Measurements from ENCODE around the gene GPR180.

Gene GPR180

GRCh38 chr13:94608586-94608985 lies 6.9 kb downstream of the GPR180 start:
- no peak for DNase-seq (ENCODE audit: low read depth)
- no peak for TF ChIP-seq CTCF (conservative IDR thresholded peaks at IDR 0.05; ENCODE audit: low read length)
- H3K4me3 ChIP-seq (ENCODE audit: low read length) = no peak overlapping the region

GRCh38 chr13:94609196-94609595 lies 7.5 kb downstream of the GPR180 start:
- DNase-seq (ENCODE audit: low read depth) = no peak
- H3K4me3 ChIP-seq (ENCODE audit: low read length) = no peak overlapping the region
- no peak for TF ChIP-seq CTCF (conservative IDR thresholded peaks at IDR 0.05; ENCODE audit: low read length)

GRCh38 chr13:94610475-94610874 lies 8.8 kb downstream of the GPR180 start:
- no peak for TF ChIP-seq CTCF (conservative IDR thresholded peaks at IDR 0.05; ENCODE audit: low read length)
- no peak for DNase-seq (ENCODE audit: low read depth)

GRCh38 chr13:94612050-94612449 lies 10.4 kb downstream of the GPR180 start:
- DNase-seq (ENCODE audit: low read depth) = no peak
- no peak for TF ChIP-seq CTCF (conservative IDR thresholded peaks at IDR 0.05; ENCODE audit: low read length)
- no peak overlapping the region for H3K4me3 ChIP-seq (ENCODE audit: low read length)

More at GRCh38 chr13:94610475-94610874, 8.8 kb downstream of the GPR180 start:
- H3K4me3 ChIP-seq (ENCODE audit: low read length) = no peak overlapping the region

GRCh38 chr13:94613051-94613450 lies 11.4 kb downstream of the GPR180 start:
- no peak for DNase-seq (ENCODE audit: low read depth)
- no peak overlapping the region for H3K4me3 ChIP-seq (ENCODE audit: low read length)
- TF ChIP-seq CTCF (conservative IDR thresholded peaks at IDR 0.05; ENCODE audit: low read length) = no peak

GRCh38 chr13:94617389-94618000 lies 15.8 kb downstream of the GPR180 start:
- TF ChIP-seq CTCF (conservative IDR thresholded peaks at IDR 0.05; ENCODE audit: low read length) = peak; percentile 62
- DNase-seq (ENCODE audit: low read depth) = peak; percentile 13
- H3K4me3 ChIP-seq (ENCODE audit: low read length) = no peak overlapping the region

- DNase-seq (ENCODE audit: low read depth) = peak; percentile 24
- H3K4me3 ChIP-seq (ENCODE audit: low read length) = no peak overlapping the region
- TF ChIP-seq CTCF (conservative IDR thresholded peaks at IDR 0.05; ENCODE audit: low read length) = peak; percentile 67
These were observed 18.7 kb downstream of the GPR180 start for GRCh38 chr13:94620286-94620896.
